H1 (cell line): ENCODE measurements around the gene CDR2. TPM values are rescaled to one million over a fixed set of nuclear protein-coding genes. Genes with fewer than 3 reads are reported as not detected.

Experiments
- ATF3 ChIP-seq: IDR thresholded peaks from 2 replicates; pipeline ENCODE4 v1.6.1; 2011; ENCODE audit warnings: low read depth, mild to moderate bottlenecking, low read length; ENCODE audit not compliant: insufficient read depth
- KDM5A ChIP-seq: fragments of 200-600 bp; IDR thresholded peaks from 2 replicates; pipeline ENCODE4 v1.7.1; 2012; ENCODE audit warnings: mild to moderate bottlenecking, low read length, inconsistent platforms, mixed read lengths
- USF2 ChIP-seq: IDR thresholded peaks from 2 replicates; pipeline ENCODE4 v1.6.1; 2011; ENCODE audit warnings: low read length, improper control_type of control experiment
- polyA plus RNA-seq, 7 experiments: library from polyadenylated mRNA; depleted of rRNA in 3 of 7; stranded (reverse) in 5 of 7; unstranded in 2 of 7; fragments of >200 nt in 5 of 7; fragments of 200-250 nt in 2 of 7; gene quantifications; 1 replicate in 5 of 7; 2 replicates in 1 of 7; 4 replicates in 1 of 7; pipeline versions ENCODE4 v1.2.1 to v1.2.3, GENCODE V29; 2011 to 2013; ENCODE audit warnings: missing spikeins in 2 of 7, mixed read lengths in 2 of 7
- total RNA-seq: library from RNA; stranded (reverse); fragmentation: NEBNext Ultra II Directional; extraction: Animal tissue kit (Norgen Biotek cat#: 25700); gene quantifications from 2 replicates; pipeline ENCODE4 v1.2.1, GENCODE V29; 2021
- TF ChIP-seq, protein P1 (sequence below): fragments of 300-600 bp; sonication (generic); IDR thresholded peaks from 2 replicates; pipeline ENCODE4 v1.7.1; 2012; ENCODE audit warnings: low read length, moderate library complexity, mild to moderate bottlenecking, inconsistent platforms; ENCODE audit not compliant: insufficient replicate concordance

Gene CDR2
- total and polyA plus RNA-seq, 2 of the 8 experiments (the other 6 are each of a cell fraction or from before 2014, with no cell fraction given), result 16.3 to 34.9 TPM

- TF ChIP-seq USF2 (no peak), KDM5A (no peak), ATF3 (no peak)
- TF ChIP-seq, protein P1, sequence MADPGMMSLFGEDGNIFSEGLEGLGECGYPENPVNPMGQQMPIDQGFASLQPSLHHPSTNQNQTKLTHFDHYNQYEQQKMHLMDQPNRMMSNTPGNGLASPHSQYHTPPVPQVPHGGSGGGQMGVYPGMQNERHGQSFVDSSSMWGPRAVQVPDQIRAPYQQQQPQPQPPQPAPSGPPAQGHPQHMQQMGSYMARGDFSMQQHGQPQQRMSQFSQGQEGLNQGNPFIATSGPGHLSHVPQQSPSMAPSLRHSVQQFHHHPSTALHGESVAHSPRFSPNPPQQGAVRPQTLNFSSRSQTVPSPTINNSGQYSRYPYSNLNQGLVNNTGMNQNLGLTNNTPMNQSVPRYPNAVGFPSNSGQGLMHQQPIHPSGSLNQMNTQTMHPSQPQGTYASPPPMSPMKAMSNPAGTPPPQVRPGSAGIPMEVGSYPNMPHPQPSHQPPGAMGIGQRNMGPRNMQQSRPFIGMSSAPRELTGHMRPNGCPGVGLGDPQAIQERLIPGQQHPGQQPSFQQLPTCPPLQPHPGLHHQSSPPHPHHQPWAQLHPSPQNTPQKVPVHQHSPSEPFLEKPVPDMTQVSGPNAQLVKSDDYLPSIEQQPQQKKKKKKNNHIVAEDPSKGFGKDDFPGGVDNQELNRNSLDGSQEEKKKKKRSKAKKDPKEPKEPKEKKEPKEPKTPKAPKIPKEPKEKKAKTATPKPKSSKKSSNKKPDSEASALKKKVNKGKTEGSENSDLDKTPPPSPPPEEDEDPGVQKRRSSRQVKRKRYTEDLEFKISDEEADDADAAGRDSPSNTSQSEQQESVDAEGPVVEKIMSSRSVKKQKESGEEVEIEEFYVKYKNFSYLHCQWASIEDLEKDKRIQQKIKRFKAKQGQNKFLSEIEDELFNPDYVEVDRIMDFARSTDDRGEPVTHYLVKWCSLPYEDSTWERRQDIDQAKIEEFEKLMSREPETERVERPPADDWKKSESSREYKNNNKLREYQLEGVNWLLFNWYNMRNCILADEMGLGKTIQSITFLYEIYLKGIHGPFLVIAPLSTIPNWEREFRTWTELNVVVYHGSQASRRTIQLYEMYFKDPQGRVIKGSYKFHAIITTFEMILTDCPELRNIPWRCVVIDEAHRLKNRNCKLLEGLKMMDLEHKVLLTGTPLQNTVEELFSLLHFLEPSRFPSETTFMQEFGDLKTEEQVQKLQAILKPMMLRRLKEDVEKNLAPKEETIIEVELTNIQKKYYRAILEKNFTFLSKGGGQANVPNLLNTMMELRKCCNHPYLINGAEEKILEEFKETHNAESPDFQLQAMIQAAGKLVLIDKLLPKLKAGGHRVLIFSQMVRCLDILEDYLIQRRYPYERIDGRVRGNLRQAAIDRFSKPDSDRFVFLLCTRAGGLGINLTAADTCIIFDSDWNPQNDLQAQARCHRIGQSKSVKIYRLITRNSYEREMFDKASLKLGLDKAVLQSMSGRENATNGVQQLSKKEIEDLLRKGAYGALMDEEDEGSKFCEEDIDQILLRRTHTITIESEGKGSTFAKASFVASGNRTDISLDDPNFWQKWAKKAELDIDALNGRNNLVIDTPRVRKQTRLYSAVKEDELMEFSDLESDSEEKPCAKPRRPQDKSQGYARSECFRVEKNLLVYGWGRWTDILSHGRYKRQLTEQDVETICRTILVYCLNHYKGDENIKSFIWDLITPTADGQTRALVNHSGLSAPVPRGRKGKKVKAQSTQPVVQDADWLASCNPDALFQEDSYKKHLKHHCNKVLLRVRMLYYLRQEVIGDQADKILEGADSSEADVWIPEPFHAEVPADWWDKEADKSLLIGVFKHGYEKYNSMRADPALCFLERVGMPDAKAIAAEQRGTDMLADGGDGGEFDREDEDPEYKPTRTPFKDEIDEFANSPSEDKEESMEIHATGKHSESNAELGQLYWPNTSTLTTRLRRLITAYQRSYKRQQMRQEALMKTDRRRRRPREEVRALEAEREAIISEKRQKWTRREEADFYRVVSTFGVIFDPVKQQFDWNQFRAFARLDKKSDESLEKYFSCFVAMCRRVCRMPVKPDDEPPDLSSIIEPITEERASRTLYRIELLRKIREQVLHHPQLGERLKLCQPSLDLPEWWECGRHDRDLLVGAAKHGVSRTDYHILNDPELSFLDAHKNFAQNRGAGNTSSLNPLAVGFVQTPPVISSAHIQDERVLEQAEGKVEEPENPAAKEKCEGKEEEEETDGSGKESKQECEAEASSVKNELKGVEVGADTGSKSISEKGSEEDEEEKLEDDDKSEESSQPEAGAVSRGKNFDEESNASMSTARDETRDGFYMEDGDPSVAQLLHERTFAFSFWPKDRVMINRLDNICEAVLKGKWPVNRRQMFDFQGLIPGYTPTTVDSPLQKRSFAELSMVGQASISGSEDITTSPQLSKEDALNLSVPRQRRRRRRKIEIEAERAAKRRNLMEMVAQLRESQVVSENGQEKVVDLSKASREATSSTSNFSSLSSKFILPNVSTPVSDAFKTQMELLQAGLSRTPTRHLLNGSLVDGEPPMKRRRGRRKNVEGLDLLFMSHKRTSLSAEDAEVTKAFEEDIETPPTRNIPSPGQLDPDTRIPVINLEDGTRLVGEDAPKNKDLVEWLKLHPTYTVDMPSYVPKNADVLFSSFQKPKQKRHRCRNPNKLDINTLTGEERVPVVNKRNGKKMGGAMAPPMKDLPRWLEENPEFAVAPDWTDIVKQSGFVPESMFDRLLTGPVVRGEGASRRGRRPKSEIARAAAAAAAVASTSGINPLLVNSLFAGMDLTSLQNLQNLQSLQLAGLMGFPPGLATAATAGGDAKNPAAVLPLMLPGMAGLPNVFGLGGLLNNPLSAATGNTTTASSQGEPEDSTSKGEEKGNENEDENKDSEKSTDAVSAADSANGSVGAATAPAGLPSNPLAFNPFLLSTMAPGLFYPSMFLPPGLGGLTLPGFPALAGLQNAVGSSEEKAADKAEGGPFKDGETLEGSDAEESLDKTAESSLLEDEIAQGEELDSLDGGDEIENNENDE, result no peak
These were observed 59.5 kb downstream of the CDR2 start (continued) for GRCh38 chr16:22314661-22315626.
